ENCODE results near the gene IHH. TPM values are rescaled to one million over a fixed set of nuclear protein-coding genes. Genes with fewer than 3 reads are reported as not detected.

IHH gene
- total RNA-seq, 1 donor from 2014 or later, result not detected

- DNase-seq, result no peak
- intact Hi-C loops (cut with micrococcal nuclease), result no loop called here
- ATAC-seq, result no peak
These were observed 18.2 kb upstream of the IHH start for GRCh38 chr2:219078951-219079350.

- intact Hi-C loops (cut with micrococcal nuclease), result no loop called here
- ATAC-seq (no peak), DNase-seq (no peak)
These were observed 17.4 kb upstream of the IHH start for GRCh38 chr2:219078126-219078525.

GRCh38 chr2:219076253-219076652 lies 15.5 kb upstream of the IHH start:
- DNase-seq (no peak), ATAC-seq (no peak)
- intact Hi-C loops (cut with micrococcal nuclease), result no loop called here

GRCh38 chr2:219073413-219074129 lies 12.8 kb upstream of the IHH start:
- intact Hi-C loops (cut with micrococcal nuclease), result no loop called here
- no peak for ATAC-seq
- no peak for DNase-seq

GRCh38 chr2:219072741-219073250 lies 12.1 kb upstream of the IHH start:
- ATAC-seq, result no peak
- intact Hi-C loops (cut with micrococcal nuclease), result no loop called here
- no peak for DNase-seq

GRCh38 chr2:219071131-219071816 lies 10.6 kb upstream of the IHH start:
- ATAC-seq, result no peak
- intact Hi-C loops (cut with micrococcal nuclease), result no loop called here
- no peak for DNase-seq

- no peak for ATAC-seq
- no peak for DNase-seq
- intact Hi-C loops (cut with micrococcal nuclease), result no loop called here
These were observed 4.8 kb upstream of the IHH start for GRCh38 chr2:219065484-219065883.

GRCh38 chr2:219062081-219062480 lies 1.4 kb upstream of the IHH start:
- intact Hi-C loops (cut with micrococcal nuclease), result no loop called here
- no peak for DNase-seq
- no peak for ATAC-seq

- ATAC-seq, result no peak
- no peak for DNase-seq
- intact Hi-C loops (cut with micrococcal nuclease), result loop anchor here (5.0 kb wide), 1 partner anchor 57 kb away; no protein-coding TSS in a partner anchor
These were observed 717 bp downstream of the IHH start for GRCh38 chr2:219059725-219060682.

- ATAC-seq (no peak), DNase-seq (no peak)
- intact Hi-C loops (cut with micrococcal nuclease), result loop anchor here (5.0 kb wide), 1 partner anchor 58 kb away; no protein-coding TSS in a partner anchor
These were observed 1.4 kb downstream of the IHH start for GRCh38 chr2:219059375-219059724.

GRCh38 chr2:219058541-219059374 lies 2.0 kb downstream of the IHH start:
- ATAC-seq (peak; percentile 78), DNase-seq (peak; percentile 74)
- intact Hi-C loops (cut with micrococcal nuclease), result loop anchor here (5.0 kb wide), 1 partner anchor 59 kb away; no protein-coding TSS in a partner anchor

GRCh38 chr2:219057709-219058540 lies 2.8 kb downstream of the IHH start:
- intact Hi-C loops (cut with micrococcal nuclease), result loop anchor here (5.0 kb wide), 1 partner anchor 59 kb away; no protein-coding TSS in a partner anchor
- ATAC-seq, result peak; percentile 97

GRCh38 chr2:219056896-219057708 lies 3.6 kb downstream of the IHH start:
- DNase-seq, result no peak
- ATAC-seq, result no peak
- intact Hi-C loops (cut with micrococcal nuclease), result loop anchor here (5.0 kb wide), 1 partner anchor 60 kb away; no protein-coding TSS in a partner anchor

More at GRCh38 chr2:219057709-219058540, 2.8 kb downstream of the IHH start:
- DNase-seq, result peak; percentile 88

GRCh38 chr2:219056176-219056895 lies 4.4 kb downstream of the IHH start:
- ATAC-seq (no peak), DNase-seq (no peak)
- intact Hi-C loops (cut with micrococcal nuclease), result loop anchor here (5.0 kb wide), 1 partner anchor 61 kb away; no protein-coding TSS in a partner anchor

- DNase-seq, result no peak
- intact Hi-C loops (cut with micrococcal nuclease), result loop anchor here (5.0 kb wide), 1 partner anchor 62 kb away; no protein-coding TSS in a partner anchor
These were observed 5.5 kb downstream of the IHH start for GRCh38 chr2:219054956-219055903.

More at GRCh38 chr2:219054956-219055903, 5.5 kb downstream of the IHH start:
- no peak for ATAC-seq

Data from left ventricle myocardium superior (tissue), 1 donor.